Islet precursor cell (in vitro differentiated cells): Measurements from ENCODE around the gene DENR.
"Not testable (repeated sequence)": the region's sequence is repeated elsewhere in the genome, so short reads cannot be mapped to it uniquely, and the experiment has no call there.

Source experiments
- DNase-seq: peaks from one replicate; pipeline ENCODE4 v3.0.0-alpha.2; 2018

The DENR gene, protein sequence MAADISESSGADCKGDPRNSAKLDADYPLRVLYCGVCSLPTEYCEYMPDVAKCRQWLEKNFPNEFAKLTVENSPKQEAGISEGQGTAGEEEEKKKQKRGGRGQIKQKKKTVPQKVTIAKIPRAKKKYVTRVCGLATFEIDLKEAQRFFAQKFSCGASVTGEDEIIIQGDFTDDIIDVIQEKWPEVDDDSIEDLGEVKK

DNA sequence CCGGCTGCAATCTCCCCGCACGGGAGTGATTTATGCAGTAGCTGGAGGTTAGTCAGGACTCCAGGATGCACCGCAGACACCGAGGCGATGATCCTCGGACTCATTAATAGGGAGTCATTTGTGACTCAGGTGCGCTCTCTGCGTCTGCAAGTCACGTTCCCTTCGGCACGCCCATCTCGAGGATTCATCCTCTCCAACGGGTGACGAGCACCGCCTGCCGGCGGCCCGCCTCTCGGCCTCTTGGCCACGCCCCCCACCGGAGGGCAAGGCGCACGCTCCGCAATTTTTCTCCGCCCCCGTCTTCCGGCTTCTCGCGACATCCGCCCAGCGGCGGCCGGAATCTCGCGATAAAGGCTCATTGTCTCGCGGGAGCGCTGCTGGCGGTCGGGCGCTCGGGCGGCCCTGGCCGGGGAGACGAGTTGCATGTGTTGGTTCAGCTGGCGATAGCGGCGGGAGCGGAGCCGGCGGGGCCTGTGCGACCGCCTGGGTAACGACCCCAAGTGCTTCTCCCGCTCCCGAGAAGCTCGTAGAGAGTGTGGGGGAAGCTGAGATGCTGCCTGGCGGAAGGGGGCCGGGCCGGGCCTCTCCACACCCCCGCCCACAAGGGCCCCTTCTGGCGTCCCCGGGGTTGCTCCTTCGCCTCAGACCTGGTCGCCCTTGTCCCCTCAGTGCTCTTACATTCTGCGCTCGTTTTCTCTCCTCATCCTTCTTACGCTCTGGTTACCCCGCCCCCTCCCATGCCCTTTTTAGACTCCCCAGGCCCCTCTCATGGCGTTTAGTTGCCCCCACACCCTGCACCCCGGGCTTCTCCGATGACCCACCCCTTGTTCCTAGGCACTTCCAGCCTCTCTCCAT lies at the start of gene DENR:
DENR (plus strand) TSS at position 361 of the 855 bp plus-strand sequence. CDS start 878 bp downstream, outside the sequence.
- DNase-seq: peak; percentile 100

DNA sequence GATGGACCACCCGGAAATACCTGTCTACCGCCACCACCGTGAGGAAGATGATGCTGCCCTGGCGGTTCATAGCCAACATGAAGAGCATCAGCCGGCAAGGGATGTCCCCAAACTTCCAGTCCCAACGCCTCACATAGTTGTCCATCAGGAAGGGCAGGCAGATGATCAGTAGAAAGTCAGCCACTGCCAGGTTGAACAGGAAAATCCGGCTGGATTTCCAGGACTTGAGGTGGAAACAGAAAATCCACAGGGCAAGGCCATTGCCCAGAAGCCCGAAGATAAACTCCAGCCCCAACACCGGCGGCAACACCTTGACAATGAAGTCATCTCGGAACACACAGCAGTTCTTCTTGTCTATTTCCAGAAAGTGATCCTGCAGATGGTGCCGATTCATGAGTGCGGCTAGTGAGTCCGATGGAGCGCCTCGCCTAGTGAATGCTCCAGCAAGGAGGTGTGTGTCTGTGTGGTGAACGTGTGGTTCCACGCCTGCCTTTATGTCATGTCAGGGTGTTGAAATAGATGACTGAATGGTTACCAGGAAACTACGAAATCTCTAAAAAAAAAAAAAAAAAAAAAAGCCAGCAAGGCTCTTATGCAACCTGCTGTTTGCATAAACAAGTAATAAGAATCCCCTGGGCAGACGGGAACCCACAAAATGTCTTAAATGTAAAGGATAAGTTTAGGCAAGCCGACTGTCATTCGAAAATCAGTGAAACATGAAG lies 49.6 kb upstream of the DENR start, which contains the start of gene HCAR2:
HCAR2 (minus strand) TSS at position 468 of the 722 bp plus-strand sequence; CDS start at position 394, 74 bp downstream.
- DNase-seq: not testable (repeated sequence)

DNA sequence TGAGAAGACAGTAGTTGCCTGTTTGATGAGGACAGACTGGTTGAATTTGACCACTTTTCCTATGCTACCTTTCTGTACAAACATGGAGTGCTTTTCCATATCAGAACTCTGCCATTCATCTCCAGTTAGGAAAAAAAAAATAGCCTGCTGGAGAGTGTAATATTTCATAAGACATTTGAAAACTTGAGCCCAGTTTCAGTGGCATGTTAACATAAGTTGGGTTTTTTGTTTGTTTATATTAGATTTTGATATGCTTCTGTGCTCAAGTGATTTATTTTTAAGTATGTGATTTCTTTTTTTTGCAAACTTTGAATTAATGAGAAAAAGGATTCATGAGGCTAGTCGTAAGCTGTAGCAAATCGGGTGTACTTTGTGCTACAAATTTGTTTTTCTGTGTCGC lies 48.8 kb upstream of the DENR start:
- not testable (repeated sequence) for DNase-seq

DNA sequence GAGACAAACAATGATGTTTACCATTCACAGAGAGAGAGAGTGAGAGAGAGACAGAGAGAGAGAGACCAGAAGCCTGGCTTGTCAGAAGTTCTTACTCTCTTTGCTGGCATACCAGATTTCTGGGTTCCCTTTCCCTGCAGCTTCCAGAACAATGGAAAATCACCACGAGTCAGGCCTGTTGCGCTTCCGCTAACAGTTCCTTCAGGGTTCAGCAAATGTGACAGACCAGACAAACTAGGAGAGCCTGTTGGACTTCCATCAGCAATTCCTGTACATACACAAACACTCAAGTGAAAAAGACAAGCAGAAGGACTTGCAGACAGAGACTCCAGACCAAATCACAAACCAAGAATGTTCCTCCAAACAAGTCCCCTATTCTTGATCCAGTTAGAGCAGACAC lies 43.3 kb upstream of the DENR start:
- DNase-seq: not testable (repeated sequence)

DNA sequence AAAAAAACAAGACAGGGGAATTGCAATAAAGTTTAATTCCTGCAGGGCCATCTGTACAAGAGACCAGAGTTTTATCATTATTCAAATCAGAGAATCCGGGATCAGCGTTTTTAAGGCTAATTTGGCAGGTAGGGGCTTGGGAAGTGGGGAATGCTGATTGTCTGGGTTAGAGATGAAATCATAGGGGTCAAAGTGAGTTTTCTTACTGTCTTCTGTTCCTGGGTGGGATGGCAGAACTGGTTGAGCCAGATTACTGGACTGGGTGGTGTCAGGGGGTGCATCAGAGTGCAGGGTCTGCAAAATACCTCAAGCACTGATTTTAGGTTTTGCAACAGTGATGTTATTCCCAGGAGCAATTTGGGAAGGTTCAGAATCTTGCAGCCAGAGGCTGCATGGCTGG lies 42.3 kb upstream of the DENR start:
- peak; percentile 92 for DNase-seq

DNA sequence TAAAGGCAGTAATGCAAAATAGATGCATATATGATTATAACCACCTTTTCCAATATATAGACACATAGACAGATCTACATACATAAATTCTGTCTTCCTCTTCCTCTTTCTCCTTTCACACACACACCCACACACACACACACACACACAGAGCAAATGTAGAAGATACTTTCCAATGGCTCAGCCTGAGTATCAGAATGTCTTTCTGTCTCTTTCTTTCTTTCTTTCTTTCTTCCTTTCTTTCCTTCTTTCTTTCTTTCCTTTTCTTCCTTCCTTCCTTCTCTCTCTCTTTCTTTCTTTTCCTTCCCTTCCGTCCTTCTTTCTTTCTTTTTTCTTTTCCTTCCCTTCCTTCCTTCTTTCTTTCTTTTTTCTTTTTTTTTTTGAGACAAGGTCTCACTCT lies 41.4 kb upstream of the DENR start:
- DNase-seq: not testable (repeated sequence)

DNA sequence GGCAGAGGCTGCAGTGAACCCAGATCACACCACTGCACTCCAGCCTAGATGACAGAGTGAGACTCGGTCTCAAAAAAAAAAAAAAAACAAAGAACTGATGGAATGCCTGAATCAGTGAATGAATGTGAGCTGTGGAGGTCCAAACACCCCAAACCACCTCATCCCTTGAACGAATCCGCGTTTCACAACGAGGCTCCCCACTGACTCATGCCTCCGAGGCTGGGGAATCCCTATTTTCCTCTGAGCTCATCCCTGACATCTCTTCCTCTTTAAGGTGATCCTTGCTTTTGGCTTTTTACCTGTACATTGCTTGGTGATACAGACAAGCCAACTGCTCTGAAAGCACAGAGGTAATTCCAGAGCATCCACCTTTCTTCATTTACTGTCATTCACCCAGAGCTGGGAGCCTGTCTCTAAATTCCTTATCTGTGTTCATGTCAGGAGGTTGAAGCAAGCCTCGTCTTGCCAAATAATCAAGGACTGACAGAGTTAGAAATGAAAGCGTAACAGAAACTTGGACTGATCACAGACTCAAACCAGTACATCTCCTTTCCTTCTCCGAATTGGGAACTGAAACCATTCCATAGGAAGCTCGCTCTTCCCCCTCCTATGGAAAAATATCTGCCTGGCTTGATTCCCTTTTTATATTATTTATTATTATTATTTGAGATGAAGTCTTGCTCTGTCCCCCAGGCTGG lies 39.0 kb upstream of the DENR start:
- DNase-seq: not testable (repeated sequence)

DNA sequence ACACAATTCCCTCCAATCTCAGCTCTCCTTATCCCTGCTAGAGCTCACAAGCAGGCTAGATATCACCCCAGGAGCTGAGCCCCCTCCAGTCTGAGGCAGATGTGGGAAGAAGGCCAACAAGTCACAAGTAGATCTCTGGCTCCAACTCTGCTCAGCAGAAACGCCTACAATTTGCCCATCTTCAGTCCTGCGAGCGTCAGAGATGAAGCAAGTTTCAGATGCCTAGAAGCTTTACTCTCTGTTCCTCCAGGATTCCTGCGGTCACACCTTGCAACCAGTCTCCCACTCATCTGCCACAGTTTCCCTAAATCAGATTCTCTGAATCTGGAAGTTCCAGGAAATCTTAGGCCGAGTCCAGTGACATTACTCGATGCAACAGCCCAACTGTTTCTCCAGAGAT lies 37.4 kb upstream of the DENR start:
- not testable (repeated sequence) for DNase-seq

DNA sequence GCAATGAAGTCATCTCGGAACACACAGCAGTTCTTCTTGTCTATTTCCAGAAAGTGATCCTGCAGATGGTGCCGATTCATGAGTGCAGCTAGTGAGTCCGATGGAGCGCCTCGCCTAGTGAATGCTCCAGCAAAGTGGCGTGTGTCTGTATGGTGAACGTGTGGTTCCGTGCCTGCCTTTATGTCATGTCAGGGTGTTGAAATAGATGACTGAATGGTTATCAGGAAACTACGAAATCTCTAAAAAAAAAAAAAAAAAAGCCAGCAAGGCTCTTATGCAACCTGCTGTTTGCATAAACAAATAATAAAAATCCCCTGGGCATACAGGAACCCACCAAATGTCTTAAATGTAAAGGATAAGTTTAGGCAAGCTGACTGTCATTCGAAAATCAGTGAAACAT lies 36.0 kb upstream of the DENR start, which contains the start of gene HCAR3:
HCAR3 (minus strand) TSS at position 154 of the 400 bp plus-strand sequence; CDS start at position 80, 74 bp downstream.
- not testable (repeated sequence) for DNase-seq

DNA sequence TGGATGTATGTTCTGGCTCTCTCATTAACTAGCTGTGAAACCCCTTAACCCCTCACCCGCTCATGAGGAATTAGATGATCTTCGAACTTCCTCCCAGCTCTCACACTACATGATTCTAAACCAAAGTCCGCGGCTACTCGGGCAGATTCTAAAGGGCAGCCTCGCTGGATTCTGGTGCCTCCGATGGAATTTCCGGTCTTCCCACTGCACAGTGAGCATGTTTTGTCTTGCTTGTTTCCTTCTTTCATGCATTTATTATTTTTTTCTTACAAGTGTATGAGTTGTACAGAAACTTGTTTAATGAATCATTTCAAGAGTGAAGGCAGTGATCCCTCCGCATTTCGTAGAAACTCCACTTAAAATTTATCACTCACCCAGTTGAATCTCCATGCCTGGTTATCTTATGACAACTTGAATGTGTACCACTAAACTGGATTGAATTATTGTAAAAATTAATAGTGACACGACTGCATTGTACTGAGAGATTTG lies 31.5 kb upstream of the DENR start:
- no peak for DNase-seq

DNA sequence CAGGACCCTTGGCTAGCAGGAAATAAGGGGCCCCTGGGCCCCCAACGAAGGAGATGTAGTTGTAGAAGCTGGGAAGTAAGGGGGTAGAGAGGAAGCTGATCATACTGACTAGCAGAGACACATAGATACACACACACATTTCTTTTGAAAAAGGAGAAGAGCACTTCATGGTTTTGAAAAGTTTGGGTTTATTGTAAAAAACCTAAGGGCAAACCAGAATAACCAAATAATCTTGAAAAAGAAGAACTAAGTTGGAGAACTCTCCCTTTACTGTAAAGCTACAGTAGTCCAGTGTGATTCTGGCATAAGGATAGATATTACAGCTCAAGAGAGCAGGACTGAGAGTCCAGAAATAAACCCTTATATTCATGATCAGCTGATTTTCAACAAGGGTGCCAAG lies 30.2 kb upstream of the DENR start:
- no peak for DNase-seq

DNA sequence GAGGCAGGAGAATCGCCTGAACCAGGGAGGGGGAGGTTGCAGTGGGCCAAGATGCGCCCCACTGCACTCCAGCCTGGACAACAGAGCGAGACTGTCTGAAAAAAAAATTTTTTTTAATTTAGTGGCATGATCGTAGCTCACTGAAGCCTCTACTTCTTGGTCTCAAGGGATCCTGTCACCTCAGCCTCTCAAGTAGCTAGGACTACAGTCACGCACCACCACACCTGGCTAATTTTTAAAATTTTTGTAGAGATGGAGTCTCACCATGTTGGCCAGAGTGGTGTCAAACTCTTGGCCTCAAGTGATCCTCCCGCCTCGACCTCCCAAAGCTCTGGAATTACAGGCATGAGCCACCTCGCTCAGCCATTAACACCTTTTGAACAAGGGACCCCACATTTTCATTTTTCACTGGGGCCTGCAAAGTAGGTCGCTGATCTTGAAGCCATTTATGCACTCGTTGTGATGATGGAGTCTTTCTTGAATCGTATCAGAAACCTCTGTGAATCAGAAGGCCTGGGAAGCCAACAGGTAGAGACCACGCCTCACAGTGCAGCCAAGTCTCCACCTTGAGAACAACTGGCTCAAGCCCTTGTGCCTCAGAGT lies 27.9 kb upstream of the DENR start:
- DNase-seq: no peak

DNA sequence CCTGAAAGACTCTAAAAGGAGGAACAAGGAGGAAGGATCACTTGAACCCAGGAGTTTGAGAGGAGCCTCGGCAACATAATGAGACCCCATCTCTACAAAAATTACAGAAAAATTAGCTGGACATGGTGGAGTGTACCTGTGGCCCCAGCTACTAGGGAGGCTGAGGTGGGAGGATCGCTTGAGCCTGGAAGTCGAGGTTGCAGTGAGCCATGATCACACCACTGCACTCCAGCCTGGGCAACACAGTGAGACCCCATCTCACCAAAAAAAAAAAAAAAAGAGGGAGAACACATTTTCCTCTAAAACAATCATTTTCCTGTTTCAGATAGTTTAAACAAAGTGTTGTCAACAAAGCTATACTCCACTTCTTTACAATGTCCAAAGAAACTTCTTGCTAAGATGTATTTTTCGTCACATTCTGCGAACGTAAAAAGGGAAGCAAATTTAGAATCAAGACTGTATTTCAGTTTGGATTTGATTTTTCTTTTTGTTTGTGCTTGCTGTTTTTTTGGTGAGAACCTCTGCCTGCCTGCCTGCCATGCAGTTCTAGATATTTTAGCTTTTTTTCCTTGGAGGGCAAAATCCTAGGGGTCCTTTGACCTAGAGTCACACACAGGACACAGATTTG lies 27.1 kb upstream of the DENR start:
- no peak for DNase-seq

DNA sequence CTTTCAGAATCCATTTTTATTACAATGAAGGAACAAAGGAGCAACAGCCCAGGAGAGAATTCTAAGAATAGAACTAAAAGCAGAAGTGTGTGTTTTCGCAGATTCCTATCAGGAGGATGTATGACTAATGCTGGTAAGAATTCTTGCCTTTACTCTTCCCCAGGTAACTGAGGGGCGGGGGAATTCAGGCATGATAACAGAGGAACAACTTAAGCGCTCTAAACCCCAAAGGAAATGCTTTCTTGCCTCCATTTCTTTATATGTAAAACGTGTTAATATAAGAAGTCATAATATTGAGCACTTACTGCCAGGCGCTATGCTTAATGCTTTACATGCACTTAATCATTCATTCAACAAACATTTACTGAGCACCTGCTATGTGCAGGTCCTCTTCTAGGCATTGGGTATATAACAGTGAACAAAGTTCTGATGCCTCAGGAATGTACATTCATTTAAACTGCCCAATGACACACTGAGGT lies 26.5 kb upstream of the DENR start:
- peak; percentile 88 for DNase-seq

DNA sequence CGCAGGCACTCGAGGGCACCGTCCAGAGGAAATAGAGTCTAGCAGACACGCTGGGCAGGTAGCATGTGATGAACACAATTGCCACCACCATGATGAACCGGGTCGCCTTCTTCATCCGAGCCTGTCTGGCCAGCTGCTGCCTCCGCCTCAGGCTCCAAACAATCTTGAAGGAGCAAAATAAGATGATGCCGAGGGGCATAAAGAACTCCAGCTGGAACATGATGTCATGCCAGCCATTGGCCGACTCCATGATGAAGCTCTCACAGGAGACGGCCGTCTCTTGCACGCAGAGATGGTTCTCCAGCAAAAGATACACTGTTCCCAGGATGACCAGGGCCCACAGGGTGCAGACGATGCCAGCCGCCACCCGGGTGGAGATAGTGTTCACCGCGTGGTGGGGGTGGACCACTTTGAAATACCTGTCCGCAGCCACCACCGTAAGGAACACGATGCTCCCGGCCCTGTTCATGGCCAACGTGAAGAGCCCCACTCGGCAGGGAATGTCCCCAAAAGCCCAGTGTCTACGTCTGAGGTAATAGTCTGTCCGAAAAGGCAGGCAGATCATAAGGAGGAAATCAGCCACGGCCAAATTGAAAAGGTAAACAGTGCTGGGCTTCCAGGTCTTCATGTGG lies 22.9 kb upstream of the DENR start:
- DNase-seq: no peak

DNA sequence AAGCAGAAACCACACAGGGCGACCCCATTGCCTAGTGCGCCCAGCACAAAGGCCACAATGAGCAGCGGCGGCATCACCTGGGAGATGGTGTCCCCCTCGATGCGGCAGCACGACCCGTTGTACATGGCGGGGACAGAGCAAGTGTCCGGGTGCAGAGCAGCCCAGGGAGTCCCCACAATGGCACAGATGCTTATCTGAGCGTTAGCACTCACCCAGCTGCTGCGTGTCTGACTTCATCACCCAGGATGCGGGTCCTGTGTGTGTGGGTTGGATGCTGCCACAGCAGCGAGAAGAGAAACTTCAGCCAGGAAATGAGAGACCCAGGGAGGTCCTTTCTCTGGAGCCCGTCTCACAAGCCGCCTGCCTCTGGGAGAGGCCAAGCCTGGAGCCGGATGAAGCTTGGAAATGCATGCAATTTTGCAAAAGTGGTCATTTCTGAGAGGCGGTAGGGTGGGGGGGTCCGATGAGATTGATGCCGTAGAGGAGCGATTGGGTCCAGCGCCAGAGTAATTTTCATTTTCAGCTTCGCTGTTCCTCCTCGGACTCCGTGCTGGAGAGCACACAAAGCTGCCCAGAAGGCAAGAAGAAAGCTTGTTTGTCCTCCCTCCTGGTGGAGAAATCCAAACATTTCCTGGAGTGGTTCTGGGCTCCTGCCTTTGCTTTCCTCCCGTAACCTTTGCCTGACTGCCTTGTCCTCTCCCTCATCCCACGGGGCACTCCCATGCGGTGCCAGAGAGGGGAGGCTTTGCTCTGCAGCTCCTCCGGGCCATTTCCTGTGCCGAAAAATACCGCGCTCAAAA lies 22.2 kb upstream of the DENR start, which contains the start of gene HCAR1:
HCAR1 (minus strand) TSS at position 630 of the 800 bp plus-strand sequence; CDS start at position 125, 505 bp downstream.
- no peak for DNase-seq

DNA sequence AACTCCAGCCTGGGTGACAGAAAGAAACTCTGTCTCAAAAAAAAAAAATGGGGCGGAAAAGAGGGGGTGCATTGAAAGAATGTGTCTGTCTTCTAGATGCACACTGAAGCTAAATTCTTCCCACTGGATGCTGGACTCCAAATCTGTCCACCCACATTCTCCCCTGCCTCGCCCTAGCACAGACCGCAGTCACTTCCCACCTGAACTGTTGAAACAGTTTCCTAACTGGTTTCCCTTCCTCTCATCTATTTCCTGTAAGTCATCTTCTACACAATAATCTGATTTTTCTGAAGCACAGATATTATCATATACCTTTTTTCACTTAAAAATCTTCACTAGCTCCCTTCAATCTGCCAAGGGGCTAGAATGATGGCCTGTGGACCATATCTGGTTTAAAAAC lies 20.5 kb upstream of the DENR start:
- no peak for DNase-seq

DNA sequence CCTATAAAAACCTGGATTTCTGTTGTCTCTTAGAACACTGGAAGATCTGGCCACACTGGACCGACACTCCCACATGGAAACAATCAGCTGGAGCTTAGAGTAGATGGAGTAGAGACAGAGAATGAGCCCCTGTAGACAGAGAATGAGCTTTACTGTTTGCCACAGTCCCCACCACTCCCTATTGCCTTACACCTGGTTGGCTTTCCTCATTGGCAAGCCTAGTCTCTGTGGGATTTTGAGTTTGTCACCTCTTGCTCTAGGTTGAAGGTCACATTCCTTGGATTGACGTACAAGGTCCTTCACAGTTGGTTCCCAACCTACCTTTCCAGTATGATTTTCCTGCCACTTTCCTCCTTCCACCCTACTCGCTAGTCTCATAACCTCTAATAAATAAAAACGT lies 20.0 kb upstream of the DENR start:
- DNase-seq: no peak

DNA sequence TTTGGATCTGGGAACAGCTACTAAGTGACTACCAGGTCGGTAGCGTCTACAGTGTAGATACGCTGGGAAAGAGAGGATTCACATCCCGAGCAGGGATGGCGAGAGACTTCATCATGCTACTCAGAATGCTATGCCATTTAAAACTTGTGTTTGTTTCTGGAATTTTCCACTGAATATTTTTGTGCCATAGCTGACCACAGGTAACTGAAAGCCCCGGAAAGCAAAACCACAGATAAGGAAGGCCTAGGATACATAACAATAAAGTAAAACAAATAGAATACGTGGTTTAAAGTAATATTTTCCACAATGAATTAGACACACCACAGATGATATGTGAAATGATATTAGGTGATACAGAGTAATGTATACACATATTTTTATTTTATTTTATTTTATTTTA lies 14.1 kb upstream of the DENR start:
- DNase-seq: no peak

DNA sequence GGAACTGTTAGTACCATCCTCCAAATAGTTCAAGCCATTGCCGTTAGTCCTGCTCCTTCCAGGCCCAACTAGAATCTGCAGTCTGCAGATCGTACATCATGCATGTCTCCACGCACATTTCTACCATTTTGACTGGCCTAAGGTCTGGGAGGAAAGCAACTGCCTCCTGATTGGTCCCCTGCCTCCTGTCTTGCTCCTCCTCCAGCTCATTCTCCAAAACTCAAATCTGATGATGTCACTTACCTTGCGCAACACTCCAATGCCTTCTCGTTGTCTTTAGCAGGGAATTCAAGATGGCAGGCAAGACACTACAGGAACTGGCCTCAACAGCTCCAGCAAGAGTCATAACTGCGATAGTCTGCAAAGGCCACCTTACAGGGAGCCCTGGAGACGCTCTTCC lies 12.3 kb upstream of the DENR start:
- no peak for DNase-seq
